ENCODE measurements around the gene SLC15A4. TPM values are rescaled to one million over a fixed set of nuclear protein-coding genes. Genes with fewer than 3 reads are reported as not detected.

SLC15A4 gene
- total RNA-seq, 1 experiment from 2014 or later: 20.6 TPM

GRCh38 chr12:128800606-128801005 is 23.2 kb downstream of the SLC15A4 start:
- no TSS peak for BruUV-seq (replicated peaks)
- DNase-seq (ENCODE audit: low read depth, low spot score) (no peak), ATAC-seq (no peak)
- Histone ChIP-seq H2AFZ (ENCODE audit: low read depth, low read length, poor library complexity, severe bottlenecking) (no peak overlapping the region), H3K27me3 (ENCODE audit: insufficient read depth, low read length) (no peaks in the 10 kb centered on the region), H3K9ac (ENCODE audit: low read length) (no peak overlapping the region), H3K27ac (ENCODE audit: low read depth, low read length) (no peak overlapping the region), H3K9me3 (ENCODE audit: control insufficient read depth in 1 of 2, insufficient read depth in 1 of 2, low read depth in 1 of 2, low read length in 2 of 2) (no peaks in the 10 kb centered on the region), H3K4me2 (ENCODE audit: low read length) (no peak overlapping the region), H3K4me1 (ENCODE audit: control insufficient read depth in 1 of 2, insufficient read depth in 2 of 2, low read length in 2 of 2) (no peaks in the 10 kb centered on the region), H3K4me3 (replicated peaks in 1 of 2; ENCODE audit: low read depth in 1 of 2, low read length in 2 of 2) (no peak overlapping the region), H3K9me2 (ENCODE audit: insufficient read depth) (no peaks in the 10 kb centered on the region), H3K36me3 (ENCODE audit: control insufficient read depth in 1 of 2, insufficient read depth in 2 of 2, low read length in 2 of 2) (peaks cover 13 to 34% of the 10 kb centered on the region in 2 experiments), H3K79me2 (ENCODE audit: insufficient read depth, low read length) (peaks cover 38% of the 10 kb centered on the region), H4K20me1 (ENCODE audit: insufficient read depth) (no peaks in the 10 kb centered on the region)
- ChIA-PET POLR2A (no interaction called here), RAD21 (ENCODE audit: low non-redundant PET in 1 of 2, low total read pairs in 2 of 2, uncharacterized antibody in 2 of 2, unreplicated experiment in 2 of 2) (no interaction called here), CTCF (no interaction called here)
- intact Hi-C loops (cut with micrococcal nuclease): no loop called here
- TF ChIP-seq MAX (IDR thresholded peaks at IDR 0.05) (no peak), REST (IDR thresholded peaks at IDR 0.05; ENCODE audit: low read depth) (no peak), CTCF (IDR thresholded peaks at IDR 0.05 in 2 of 3, conservative IDR thresholded peaks at IDR 0.05 in 1 of 3; ENCODE audit: borderline replicate concordance in 1 of 3, insufficient read depth in 1 of 3, low read depth in 2 of 3, low read length in 2 of 3) (no peak), EZH2 (IDR thresholded peaks at IDR 0.05) (no peak), FOSL1 (IDR thresholded peaks at IDR 0.05; ENCODE audit: low read depth) (no peak), ZFX (IDR thresholded peaks at IDR 0.05) (no peak)
